ENCODE results near the gene EDN2. TPM values are rescaled to one million over a fixed set of nuclear protein-coding genes. Genes with fewer than 3 reads are reported as not detected.

EDN2 gene
- total RNA-seq, 1 donor from 2014 or later = 4.6 TPM

DNA sequence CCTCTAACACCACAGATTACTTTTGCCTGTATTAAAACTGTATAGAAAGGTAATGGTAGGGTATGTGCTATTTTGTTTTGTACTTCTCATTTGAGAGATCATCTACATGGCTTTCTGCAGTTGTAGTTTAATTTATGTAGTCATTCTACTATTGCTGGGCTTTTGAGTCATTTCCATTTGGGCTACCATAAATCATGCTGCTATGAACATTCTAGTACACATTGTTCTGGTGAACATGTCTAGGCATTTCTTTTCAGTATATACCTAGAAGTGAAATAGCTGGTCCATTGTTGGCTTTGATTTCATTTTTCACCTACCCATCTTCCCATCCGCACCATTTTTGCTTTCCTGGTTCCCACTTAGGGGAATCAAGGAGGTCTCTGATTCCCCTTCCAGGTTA lies 18.7 kb downstream of the EDN2 start:
- DNase-seq (ENCODE audit: low spot score) = no peak

DNA sequence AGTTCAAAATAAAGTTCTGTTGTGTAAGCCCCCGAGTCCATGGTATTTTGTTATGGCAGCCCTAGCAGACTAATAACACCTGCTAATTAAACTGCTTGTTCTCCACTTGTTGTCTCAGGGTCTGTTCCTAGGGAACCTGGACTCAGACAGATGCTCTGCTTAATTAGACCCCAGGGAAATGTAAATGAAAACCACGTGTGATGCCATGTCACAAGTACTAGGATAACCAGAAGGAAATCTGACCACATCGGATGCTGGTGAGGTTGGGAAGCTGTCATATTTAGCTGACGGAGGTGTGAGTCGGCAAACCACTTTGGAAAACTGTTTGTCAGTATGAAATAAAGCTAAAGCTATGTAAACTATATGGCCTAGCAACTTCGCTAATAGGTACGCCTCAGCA lies 19.6 kb downstream of the EDN2 start:
- DNase-seq (ENCODE audit: low spot score) = no peak

DNA sequence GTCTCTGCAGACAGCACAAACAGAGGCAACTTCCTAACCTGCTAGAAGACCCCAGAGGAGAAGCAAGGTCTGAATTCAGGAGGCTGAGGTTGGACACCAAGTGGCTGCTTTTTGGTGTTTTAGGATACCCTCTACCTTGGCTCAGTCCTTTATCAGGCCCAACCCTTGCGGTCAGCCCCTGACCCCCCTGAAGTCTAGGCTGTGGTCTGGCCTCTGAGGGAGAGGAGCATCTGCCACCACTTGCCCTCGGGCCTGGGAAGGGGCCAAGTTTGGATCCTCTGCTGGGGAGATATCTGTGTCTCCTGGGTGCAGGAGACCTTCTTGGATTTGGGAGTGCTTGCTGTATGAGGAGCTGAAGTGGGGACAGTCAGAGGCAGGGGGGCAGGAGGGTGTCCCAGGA lies 21.0 kb downstream of the EDN2 start:
- DNase-seq (ENCODE audit: low spot score) = no peak

DNA sequence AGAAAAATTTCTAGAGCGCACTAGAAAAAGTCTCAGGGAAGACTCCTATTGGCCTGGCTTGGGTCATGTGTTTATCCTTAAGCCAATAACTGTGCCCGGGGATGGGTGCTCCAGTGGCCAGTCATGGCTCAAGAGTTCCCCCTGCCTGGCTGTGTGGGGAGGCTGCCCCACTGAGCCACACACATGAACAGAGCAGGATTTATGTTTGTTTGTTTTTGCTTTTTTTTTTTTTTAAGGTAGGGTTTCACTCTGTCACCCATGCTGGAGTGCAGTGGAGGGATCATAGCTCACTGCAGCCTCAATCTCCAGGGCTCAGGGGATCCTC lies 21.8 kb downstream of the EDN2 start:
- no peak for DNase-seq (ENCODE audit: low spot score)

DNA sequence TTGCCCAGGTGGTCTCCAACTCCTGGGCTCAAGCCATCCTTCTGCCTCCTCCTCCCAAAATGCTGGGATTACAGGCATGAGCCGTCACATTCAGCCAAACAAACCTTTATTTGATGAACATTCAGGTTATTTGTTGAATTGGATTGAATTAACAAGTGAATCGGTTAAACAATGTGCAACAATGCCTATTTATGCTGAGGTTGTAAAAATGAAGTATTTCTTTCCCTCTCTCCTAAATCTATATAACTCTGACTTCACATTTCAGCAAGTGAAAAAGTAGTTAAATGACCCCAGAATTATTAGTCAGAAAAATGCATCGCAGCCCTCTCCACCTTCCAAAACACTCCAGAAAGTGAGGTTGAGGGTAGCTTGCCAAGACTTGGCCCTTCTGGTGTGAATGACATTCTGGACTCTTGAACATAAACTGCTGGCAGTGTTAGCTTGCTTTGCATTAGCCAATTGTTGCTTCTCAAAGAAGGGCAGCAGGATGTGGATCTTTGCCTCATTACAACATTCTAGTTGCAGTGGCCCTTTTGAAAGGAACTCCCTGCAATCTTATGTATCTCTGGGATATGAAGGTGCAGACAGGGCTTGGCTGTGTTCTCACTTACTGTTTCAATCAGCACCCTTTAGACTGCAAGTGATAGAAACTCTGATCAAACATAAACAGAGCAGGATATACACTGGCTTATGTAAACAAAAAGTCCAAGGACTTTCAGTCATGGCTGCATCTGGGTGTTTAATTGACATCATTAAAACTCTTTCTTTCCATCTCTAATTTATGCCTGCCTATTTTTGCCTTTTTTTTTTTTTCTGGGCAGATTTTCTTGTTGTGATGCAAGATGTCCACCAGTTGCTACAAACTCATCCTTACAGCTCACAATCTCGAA lies 22.4 kb downstream of the EDN2 start:
- no peak for DNase-seq (ENCODE audit: low spot score)

DNA sequence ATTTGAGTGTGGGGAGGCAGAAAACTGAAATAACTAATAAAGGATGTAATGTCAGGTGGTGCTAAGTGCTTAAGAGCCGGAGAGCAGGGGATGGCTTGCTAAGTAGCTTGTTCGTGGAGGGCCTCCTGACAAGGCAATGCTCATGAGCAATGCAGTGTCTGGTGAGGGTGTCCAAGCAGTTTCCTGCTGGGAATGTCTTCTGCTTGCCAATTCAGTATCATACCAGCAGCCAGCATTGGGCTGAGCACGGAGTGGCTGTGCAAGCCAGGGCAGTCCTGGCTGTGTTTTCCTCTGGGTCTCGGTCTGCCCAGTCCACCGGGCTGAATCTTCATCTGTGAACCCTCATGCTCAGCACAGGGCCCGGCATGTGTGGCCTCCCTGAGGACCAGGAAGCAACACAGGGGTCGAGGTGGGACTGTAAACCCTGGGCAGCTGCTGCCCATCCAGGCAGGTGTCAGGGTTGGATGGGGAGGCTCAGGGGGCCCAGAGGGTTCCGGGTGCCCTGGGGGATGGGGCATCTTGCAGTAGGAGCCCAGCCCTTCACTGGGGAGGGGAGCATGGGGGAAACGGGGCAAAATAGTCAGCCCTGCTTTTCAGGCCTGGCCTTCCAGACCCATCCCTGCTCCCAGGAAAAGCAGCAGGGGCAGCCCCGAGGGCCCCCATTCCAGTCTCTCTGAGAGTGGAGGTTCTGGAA lies 27.5 kb downstream of the EDN2 start:
- DNase-seq (ENCODE audit: low spot score) = no peak

DNA sequence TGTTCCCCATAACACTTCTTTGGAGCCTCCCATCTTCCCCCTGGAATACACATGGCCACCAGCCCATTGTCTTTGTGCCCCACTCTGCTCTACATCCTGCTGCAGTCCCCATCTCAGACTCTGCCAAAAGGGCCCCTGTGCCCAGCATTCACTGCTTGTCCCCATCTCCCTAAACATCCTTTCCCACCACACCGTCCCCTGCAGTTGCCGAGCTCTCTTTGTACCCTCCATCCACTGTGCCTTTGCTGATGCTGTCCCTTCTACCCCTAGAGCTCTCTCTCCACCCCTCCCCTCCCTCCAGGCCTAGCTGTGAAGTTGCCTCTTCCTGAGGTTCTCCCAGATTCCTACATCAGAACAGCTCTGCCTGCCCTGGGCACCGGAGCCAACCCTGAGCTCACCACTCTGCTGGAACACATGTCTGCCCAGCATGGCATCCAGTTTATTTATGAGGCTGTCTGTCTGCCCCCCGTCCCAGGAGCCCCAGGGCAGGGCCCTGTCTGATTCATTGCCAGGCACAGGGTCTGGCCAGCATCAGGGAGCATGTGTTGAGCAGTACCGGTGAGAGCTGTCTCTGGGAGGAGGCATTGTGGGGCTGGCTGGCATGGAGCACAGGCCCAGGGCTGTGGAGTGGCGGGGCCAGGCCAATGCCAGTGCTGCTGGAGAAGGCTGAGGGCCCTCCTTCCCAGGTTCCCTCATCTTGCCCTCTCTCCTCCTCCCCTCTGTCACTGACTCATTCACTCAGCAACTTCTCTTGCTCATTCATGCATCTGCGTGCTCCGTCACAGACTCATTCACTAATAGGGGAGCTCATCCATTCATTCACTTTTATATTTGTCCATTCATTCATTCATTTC lies 28.8 kb downstream of the EDN2 start:
- DNase-seq (ENCODE audit: low spot score) = peak; percentile 74

DNA sequence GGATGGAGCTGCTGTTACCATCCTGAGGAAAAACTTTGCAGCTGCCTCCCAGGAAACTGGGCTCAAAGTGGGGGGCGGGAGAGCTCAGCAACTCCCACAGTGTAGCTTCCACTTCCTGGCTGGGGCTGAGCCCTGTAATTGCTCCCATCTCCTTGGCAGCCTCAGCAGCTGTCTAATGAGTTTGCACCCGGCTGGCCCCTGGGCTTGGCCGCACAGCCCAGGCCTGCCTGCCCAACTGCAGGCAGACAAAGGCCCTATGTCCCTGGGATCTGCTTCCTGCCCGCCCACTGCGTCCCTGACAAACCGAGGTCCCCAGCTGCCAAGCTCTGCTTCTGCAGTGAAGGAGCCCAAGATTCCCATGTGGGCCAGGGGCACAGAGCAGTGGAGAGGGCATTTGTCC lies 30.1 kb downstream of the EDN2 start:
- no peak for DNase-seq (ENCODE audit: low spot score)

DNA sequence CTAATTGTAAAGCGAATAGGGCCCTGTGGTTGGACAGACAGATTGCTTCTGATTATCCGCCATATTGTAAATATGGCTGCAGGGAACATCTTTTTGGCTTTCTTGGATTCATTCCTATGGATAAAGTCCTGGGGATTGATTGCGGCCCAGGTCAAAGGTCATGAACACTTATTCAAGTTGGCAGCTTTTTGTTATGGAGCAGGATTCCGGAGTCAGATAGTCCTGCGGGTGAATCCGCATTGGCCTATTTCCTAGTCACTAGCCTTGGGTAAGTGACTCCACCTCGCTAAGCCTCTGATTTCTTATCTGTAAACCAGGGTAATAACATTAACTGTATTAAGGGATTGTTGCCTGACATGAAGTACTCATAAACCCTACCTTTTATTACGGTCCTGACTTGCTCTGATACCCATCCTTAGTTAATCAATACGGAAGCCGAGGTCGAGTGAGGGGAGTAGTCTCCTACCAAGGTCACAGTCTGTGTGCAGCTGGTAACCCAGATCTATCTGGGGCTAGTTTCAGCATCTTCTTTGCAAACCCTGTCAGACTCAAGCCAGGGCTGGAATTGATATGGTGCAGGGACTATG lies 31.7 kb downstream of the EDN2 start:
- DNase-seq (ENCODE audit: low spot score) = no peak

DNA sequence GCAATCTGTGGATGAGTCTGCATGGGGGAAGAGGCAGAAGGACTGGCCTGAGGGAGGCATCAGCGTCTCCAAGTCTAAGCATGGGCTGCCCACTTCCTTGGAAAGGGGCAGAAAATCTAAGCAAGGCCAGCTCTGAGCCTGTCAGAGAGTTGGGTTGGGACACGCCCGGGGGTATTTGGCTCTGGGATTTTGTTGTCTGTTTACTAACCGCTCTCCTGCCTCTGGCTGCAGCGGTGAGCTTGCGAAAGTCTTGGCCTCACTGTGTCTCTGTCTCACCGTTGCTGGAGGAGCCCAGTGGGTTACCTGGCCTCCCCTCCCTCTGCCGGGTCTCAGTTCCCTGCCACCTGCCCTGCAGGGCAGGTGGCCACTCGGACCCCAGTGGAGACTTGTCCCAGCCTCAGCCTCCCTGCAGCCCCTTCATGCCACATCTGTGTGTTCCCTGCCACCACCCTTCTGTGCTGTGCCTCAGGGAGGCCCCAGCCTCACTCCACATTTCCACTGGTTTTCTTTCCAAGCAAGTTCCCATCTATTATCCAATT lies 33.7 kb downstream of the EDN2 start:
- no peak for DNase-seq (ENCODE audit: low spot score)

DNA sequence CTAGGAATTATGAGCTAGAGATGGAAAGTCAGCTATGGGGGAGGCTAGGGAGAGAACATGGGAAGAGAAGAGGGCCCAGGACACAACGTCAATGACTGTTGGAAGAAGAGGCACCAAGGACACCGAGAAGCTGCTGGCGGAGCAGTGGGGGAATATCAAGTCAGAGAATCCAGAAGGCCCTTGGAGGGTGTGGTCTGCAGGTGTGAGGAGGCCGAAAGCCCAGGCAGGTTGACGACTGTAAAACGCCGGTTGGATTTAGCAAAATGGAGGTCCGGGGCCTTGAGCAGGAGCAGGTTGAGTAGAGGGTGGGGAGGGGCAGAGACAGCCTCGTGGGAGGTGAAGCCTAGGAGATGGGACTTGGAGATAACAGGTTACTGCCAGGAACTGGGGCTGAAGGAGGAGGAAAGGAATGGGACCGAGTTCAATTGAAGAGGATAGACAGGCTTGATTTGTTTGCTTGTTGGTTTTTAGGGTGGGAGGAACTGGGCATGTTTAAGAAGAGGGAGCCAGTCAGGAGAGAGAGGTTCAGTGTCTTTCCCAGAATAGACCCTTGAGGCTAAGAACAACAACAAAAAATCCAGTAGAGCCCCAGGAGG lies 35.1 kb downstream of the EDN2 start:
- DNase-seq (ENCODE audit: low spot score) = no peak

DNA sequence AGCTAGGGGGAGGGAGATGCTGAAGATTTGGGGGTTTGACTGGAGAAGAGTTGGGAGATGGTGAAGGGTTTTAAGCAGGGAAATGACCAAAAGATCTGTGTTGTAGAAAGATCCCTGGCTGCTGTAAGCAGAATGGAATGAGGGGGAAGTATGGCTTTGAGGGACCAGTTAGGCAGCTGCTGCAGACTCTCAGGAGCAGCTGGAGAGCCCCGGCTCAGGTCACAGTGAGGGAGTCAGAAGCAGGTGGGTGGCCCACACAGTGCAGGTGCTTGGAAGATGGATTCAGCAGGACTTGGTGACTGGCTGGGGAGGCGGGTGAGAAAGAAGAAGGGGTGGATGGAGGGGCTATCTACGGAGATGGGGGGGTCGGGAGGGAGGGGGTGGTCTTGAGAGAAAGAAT lies 35.7 kb downstream of the EDN2 start:
- no peak for DNase-seq (ENCODE audit: low spot score)

DNA sequence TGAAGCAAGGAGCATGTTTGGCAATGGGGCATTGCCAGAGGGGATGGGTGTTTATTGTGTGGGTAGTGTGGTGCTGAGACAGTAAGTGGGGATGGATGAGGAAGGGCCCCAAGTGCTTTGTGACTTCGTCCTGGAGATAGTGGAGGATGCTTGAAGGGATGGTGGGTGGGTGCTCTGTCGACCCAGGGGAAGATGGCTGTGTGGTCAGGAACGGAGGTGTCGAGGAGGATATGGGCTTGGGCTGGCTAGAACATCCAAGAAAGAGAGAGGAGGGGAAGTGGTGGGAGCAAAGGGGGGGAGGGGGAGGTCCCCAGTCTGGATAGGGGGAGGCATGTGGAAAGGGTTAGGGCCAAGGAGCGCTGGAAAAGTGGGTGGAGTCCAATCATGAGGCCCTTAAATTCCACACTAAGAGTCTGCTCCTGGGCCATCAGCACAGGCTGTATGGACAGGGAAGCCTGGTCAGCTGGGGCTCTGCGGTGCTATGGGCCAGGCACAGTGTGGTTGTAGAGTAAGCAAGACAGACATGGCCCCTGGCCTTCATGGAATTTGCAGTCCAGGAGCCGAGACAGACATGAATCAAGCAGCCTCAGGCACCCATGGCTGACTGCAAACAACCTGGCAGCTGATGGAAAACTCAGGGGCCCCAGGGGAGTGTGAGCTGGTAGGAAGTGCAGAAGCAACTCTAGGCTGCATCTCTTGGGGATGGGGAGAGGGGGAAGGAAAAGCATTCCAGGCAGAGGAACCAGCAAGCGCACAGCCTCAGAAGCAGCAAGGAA lies 36.3 kb downstream of the EDN2 start:
- DNase-seq (ENCODE audit: low spot score) = peak; percentile 43

DNA sequence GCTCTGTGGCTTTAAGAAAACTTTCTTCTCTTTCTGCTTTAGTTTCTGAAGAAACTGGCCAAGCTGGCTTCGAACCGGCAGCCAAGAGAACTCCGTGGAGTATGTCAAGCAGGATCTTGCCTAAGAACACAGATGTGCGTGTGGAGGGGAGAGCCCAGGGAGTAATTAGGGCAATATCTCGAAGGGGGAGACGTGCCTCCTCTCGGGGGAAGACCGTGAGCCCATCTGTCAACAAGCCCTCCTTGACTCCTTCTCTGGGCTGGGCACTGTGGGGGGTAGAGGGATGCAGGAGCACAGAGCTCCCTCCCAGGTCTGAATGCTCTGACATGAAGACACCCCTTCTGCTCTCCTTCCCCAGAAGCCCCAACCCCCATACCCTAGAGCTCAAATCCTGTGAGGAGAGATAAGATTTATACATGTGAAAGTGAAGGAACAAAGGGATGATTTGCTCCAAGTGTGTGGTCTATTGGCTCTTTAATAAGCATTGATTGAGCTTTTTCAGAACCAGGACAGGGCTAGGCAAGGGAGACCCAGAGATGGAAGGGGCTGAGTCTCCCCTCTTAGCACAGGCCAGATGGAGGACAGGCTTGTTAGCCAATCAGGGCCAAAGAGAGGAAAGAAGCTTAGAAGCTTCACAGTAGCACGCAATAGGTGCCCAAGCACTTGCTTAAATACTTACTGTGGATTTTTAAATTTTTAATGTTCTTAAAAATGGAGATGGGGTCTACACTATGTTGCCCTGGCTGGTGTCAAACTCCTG lies 37.5 kb downstream of the EDN2 start:
- DNase-seq (ENCODE audit: low spot score) = no peak

DNA sequence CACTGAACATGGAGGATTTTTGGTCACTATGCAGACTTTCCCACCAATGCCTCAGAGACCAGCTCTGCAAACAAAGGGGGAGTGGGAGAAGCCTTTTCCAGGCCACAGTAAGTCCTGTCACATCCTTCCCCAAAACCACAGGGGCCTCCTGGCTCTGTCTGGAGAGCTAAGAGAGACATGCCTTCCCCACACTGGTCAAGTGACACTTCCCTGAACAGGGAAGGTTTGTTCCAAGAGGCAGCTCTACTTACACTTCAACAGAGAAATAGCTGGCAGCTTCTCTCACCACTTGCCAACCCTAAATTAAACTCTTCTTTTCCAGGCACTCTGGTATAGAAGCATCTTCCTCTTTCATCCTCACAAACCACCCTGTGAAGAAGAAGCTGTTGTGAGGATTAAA lies 39.7 kb downstream of the EDN2 start:
- no peak for DNase-seq (ENCODE audit: low spot score)

DNA sequence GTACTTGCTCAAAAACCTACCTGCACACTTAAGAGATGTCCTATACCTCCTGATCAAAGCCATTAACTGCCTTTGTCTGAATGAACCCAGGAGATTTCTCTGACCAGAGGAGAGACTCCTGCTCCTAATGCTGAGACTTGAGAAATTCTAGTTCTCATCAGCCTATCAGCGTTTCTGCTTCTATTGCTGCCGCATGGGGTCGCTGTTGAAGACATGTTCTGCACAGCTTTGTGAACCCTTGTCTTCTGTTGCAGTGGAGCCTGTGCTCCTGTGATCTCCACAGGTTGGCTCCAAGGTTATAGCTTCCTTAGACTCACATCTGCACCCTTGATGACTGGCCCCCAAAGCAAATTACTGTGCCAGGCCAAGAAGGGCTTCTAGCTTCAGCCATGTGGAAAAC lies 40.2 kb downstream of the EDN2 start:
- no peak for DNase-seq (ENCODE audit: low spot score)

DNA sequence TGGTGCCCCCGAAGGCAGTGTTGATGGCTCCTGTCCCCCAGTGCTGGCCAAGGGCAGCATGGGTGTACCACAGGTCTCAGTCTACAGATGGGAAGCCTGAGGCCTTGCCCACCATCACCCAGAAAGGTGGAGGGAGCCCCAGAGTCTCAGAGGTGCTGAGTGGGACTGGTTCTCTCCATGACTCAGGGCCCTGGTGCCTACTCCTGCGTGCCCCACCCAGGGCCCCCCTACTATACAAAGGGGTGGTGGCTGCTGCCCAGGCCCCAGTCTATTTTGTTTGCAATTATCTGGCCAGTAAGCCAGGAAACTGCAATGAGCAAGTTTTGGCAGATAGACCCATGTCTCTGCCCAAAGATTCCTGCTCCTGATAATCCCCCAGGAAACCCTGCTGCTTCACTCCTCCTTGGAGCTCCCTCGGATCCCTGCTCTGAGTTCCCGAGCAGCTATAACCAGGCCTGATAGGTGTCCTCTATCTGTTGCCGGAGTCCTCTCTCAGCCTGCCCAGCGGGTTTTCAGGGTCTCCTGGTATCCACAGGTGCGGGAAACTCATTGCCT lies 41.7 kb downstream of the EDN2 start:
- peak; percentile 69 for DNase-seq (ENCODE audit: low spot score)

DNA sequence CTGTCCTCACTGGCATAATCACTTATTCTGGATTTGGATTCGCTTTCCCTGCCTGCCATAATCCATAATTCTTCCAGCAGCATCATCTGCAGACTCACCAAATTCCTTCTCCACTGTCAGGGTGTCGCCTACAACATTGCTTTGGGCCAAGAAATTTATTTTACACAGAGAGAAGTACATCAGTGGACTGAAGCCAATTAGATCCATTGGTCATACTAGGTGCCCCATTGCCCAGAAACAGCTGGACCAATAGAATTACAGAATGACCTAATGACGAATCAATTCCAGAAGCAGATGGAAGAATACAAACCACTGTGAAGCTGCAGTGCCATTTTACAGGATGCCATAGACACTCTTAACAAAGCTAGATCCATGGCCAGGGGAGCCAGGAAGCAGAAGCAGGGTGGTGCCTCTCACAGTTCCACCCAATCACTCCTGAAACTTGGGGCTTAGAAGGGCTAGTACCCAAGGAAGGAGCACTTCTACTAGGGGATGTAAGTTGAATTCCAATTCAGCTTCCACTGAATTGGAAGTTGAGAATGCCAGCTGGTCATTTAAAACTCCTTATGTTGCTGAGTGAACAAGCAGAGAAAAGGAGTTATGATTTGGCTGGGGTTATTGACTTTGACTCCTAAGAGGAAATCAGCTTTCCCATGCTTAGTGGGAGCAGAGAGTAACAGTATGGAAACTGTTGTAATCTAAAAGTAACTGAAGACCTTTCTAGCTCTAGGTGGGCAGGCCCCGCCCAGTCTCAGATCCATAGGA lies 44.0 kb downstream of the EDN2 start:
- no peak for DNase-seq (ENCODE audit: low spot score)

DNA sequence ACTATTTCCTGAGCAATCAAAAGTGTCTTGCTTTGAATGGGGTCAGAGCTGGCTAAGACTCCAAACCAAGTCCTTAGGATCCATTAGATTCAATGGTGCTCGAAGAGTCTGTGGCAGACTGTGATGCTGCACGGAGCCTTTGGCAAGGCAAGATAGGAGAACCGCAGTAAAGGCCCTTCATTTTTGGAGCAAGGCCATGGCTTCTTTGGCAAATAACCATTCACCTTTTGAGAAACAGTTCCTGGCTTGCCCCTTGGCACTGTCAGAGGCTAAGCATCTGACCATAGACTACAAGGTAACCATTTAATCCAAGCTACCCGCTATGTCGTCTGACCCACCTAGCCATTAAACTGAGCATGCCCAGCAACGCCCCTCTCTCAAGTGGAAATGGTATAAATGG lies 45.2 kb downstream of the EDN2 start:
- no peak for DNase-seq (ENCODE audit: low spot score)

All from umbilical cord (tissue), 2 donors.